Breast epithelium (tissue), 3 donors: ENCODE results near the gene ARFGAP1.

Experiments used
- CTCF ChIP-seq, 3 donors: fragments of 450-650 bp; IDR thresholded peaks; one replicate each; pipeline ENCODE4 v1.5.1; 2016 to 2017; ENCODE audit warnings: antibody characterized with exemption in 3 of 3, mild to moderate bottlenecking in 3 of 3, moderate library complexity in 3 of 3
- POLR2A ChIP-seq: fragments of 450-650 bp; IDR thresholded peaks from one replicate; pipeline ENCODE4 v1.6.1; 2016; ENCODE audit warnings: antibody characterized with exemption, mild to moderate bottlenecking, moderate library complexity
- POLR2AphosphoS5 ChIP-seq, 3 donors: sonication (generic); formaldehyde crosslinking; IDR thresholded peaks; one replicate each; pipeline ENCODE4 v1.6.1; 2017; ENCODE audit warnings: antibody characterized with exemption in 3 of 3

GRCh38 chr20:63295018-63295417 is 22.4 kb downstream of the ARFGAP1 start:
- no peak for TF ChIP-seq POLR2A
- TF ChIP-seq CTCF (IDR thresholded peaks at IDR 0.05), result no peak
- TF ChIP-seq POLR2AphosphoS5 (IDR thresholded peaks at IDR 0.05), result no peak
